H1 (cell line): ENCODE results near the gene SPIRE1. TPM values are rescaled to one million over a fixed set of nuclear protein-coding genes. Genes with fewer than 3 reads are reported as not detected.

Source experiments
- CTCF ChIA-PET: fragments of 300-600 bp; sonication (Branson Sonifier 250); formaldehyde crosslinking; loops from one replicate; lab custom pipeline; 2021; ENCODE audit not compliant: partially characterized antibody; lab: Charles Lee
- POLR2A ChIA-PET: fragments of 300-600 bp; sonication (Branson Sonifier 250); formaldehyde crosslinking; loops from one replicate; lab custom pipeline; 2021; ENCODE audit warnings: inconsistent platforms; ENCODE audit not compliant: partially characterized antibody; lab: Charles Lee
- DNase-seq, 2 experiments: peaks; one replicate each; pipeline versions ENCODE4 v3.0.0 to v3.0.0-alpha.2; 2010 to 2022; ENCODE audit warnings: low spot score in 2 of 2, low read depth in 1 of 2, mixed read lengths in 1 of 2
- FAIRE-seq: peaks from 2 replicates; lab custom pipeline; 2011; peaks lifted over from hg19 to GRCh38; lab: Jason Lieb, UNC
- H2AFZ ChIP-seq: 2 replicates; pipeline ENCODE4 v1.8.1; 2012; ENCODE audit warnings: low read length, inconsistent platforms
- H2AK5ac ChIP-seq: 2 replicates; pipeline ENCODE4 v1.6.1; 2013; ENCODE audit warnings: low read depth, low read length
- H2BK120ac ChIP-seq: replicated peaks from 2 replicates; pipeline ENCODE3; 2013; ENCODE audit warnings: low read depth, low read length, inconsistent platforms
- H2BK12ac ChIP-seq: 2 replicates; pipeline ENCODE4 v1.6.1; 2013; ENCODE audit warnings: low read depth, low read length
- H2BK15ac ChIP-seq: 2 replicates; pipeline ENCODE4 v1.6.1; 2013; ENCODE audit warnings: low read length
- H2BK20ac ChIP-seq: 2 replicates; pipeline ENCODE4 v1.6.1; 2013; ENCODE audit warnings: low read length
- H2BK5ac ChIP-seq: 2 replicates; pipeline ENCODE4 v1.6.1; 2013; ENCODE audit warnings: low read depth, low read length
- H3K14ac ChIP-seq: 2 replicates; pipeline ENCODE4 v1.6.1; 2013; ENCODE audit warnings: inconsistent platforms; ENCODE audit not compliant: insufficient read length
- H3K18ac ChIP-seq: 2 replicates; pipeline ENCODE4 v1.6.1; 2013; ENCODE audit warnings: low read length; ENCODE audit errors: extremely low read depth
- H3K23ac ChIP-seq: 2 replicates; pipeline ENCODE4 v1.6.1; 2013; ENCODE audit warnings: inconsistent platforms; ENCODE audit not compliant: insufficient read length
- H3K23me2 ChIP-seq: 2 replicates; pipeline ENCODE4 v1.6.1; 2013; ENCODE audit warnings: low read depth, low read length
- H3K27ac ChIP-seq: 2 replicates; pipeline ENCODE4 v1.6.1; 2011; ENCODE audit warnings: low read depth, low read length, inconsistent platforms
- H3K27me3 ChIP-seq, 4 experiments: replicated peaks in 1 of 4; 1 replicate in 1 of 4; 2 replicates in 3 of 4; pipeline versions ENCODE4 v1.6.1 to v1.8.1; 2011 to 2013; ENCODE audit warnings: low read length in 3 of 4, mild to moderate bottlenecking in 3 of 4, inconsistent platforms in 2 of 4, mixed read lengths in 2 of 4, moderate library complexity in 1 of 4; ENCODE audit not compliant: control insufficient read depth in 3 of 4, insufficient read depth in 3 of 4; ENCODE audit errors: extremely low read depth in 1 of 4
- H3K36me3 ChIP-seq, 4 experiments: 2 replicates each; pipeline versions ENCODE4 v1.6.1 to v1.8.1; 2011 to 2013; ENCODE audit warnings: mild to moderate bottlenecking in 4 of 4, low read length in 3 of 4, moderate library complexity in 2 of 4, control low read depth in 1 of 4, inconsistent platforms in 1 of 4; ENCODE audit not compliant: insufficient read depth in 4 of 4, control insufficient read depth in 2 of 4
- H3K4ac ChIP-seq: replicated peaks from 2 replicates; pipeline ENCODE3; 2013; ENCODE audit warnings: low read length, low read depth, mixed read lengths, inconsistent platforms; ENCODE audit not compliant: insufficient read length
- H3K4me1 ChIP-seq, 4 experiments: replicated peaks in 1 of 4; 1 replicate in 1 of 4; 2 replicates in 3 of 4; pipeline versions ENCODE4 v1.6.1 to v1.8.1; 2011 to 2013; ENCODE audit warnings: low read length in 3 of 4, inconsistent platforms in 2 of 4, mixed read lengths in 1 of 4; ENCODE audit not compliant: insufficient read depth in 4 of 4, control insufficient read depth in 3 of 4
- H3K4me2 ChIP-seq, 2 experiments: 2 replicates each; pipeline versions ENCODE4 v1.6.1 to v1.8.1; 2011 to 2013; ENCODE audit warnings: low read depth in 2 of 2, low read length in 2 of 2, control low read depth in 1 of 2, inconsistent platforms in 1 of 2, mild to moderate bottlenecking in 1 of 2; ENCODE audit not compliant: insufficient read depth in 1 of 2
- H3K4me3 ChIP-seq, 4 experiments: fragments of 200-600, 300-600 bp in 1 of 4; sonication (generic), shearing (Covaris generic), sonication (Bioruptor Twin) in 1 of 4; 2 replicates each; pipeline versions ENCODE4 v1.5.1 to v1.8.1; 2011 to 2016; ENCODE audit warnings: low read length in 4 of 4, low read depth in 3 of 4, control low read depth in 2 of 4, inconsistent platforms in 2 of 4, mild to moderate bottlenecking in 2 of 4, mixed read lengths in 1 of 4, moderate library complexity in 1 of 4; ENCODE audit not compliant: insufficient read depth in 2 of 4; ENCODE audit errors: extremely low read depth in 1 of 4
- H3K56ac ChIP-seq: replicated peaks from 2 replicates; pipeline ENCODE3; 2013; ENCODE audit warnings: low read depth, mild to moderate bottlenecking, mixed read lengths, low read length, inconsistent platforms; ENCODE audit not compliant: insufficient read length
- H3K79me1 ChIP-seq: 2 replicates; pipeline ENCODE4 v1.6.1; 2013; ENCODE audit warnings: low read depth, low read length, control low read depth
- H3K79me2 ChIP-seq, 2 experiments: 2 replicates each; pipeline versions ENCODE4 v1.6.1 to v1.8.1; 2012 to 2013; ENCODE audit warnings: low read length in 2 of 2, mild to moderate bottlenecking in 2 of 2, inconsistent platforms in 1 of 2; ENCODE audit not compliant: insufficient read depth in 2 of 2, control insufficient read depth in 1 of 2
- H3K9ac ChIP-seq, 4 experiments: replicated peaks in 1 of 4; 1 replicate in 1 of 4; 2 replicates in 3 of 4; pipeline versions ENCODE4 v1.6.1 to v1.8.1; 2011 to 2013; ENCODE audit warnings: low read depth in 3 of 4, low read length in 3 of 4, control low read depth in 2 of 4, mild to moderate bottlenecking in 2 of 4, moderate library complexity in 2 of 4, inconsistent platforms in 1 of 4; ENCODE audit errors: extremely low read depth in 1 of 4
- H3K9me3 ChIP-seq, 2 experiments: 2 replicates each; pipeline versions ENCODE4 v1.6.1 to v1.8.1; 2012 to 2013; ENCODE audit warnings: mild to moderate bottlenecking in 2 of 2, moderate library complexity in 2 of 2, control low read depth in 1 of 2, inconsistent platforms in 1 of 2, low read depth in 1 of 2, low read length in 1 of 2, mixed read lengths in 1 of 2; ENCODE audit not compliant: insufficient read depth in 2 of 2
- H4K20me1 ChIP-seq, 2 experiments: replicated peaks in 1 of 2; 2 replicates each; pipeline versions ENCODE3 to v1.8.1; 2011 to 2013; ENCODE audit warnings: inconsistent platforms in 2 of 2, low read length in 2 of 2, mild to moderate bottlenecking in 1 of 2; ENCODE audit not compliant: insufficient read depth in 2 of 2, control insufficient read depth in 1 of 2
- H4K5ac ChIP-seq: 2 replicates; pipeline ENCODE4 v1.6.1; 2013; ENCODE audit warnings: low read length, low read depth, mixed read lengths, inconsistent platforms; ENCODE audit not compliant: insufficient read length
- H4K8ac ChIP-seq: 2 replicates; pipeline ENCODE4 v1.8.0; 2013; ENCODE audit warnings: mild to moderate bottlenecking, moderate library complexity, low read length, inconsistent platforms; ENCODE audit not compliant: insufficient read depth; ENCODE audit errors: extremely low read depth
- H4K91ac ChIP-seq: replicated peaks from 2 replicates; pipeline ENCODE3; 2013; ENCODE audit warnings: low read length, mixed read lengths, inconsistent platforms; ENCODE audit not compliant: insufficient read length
- TCF12 ChIP-seq: IDR thresholded peaks from 2 replicates; pipeline ENCODE4 v1.6.1; 2011; ENCODE audit warnings: low read depth, mild to moderate bottlenecking, low read length
- WGBS, 2 experiments: shearing (Covaris generic) in 1 of 2; methylation state at CpG; one replicate each; pipeline versions ENCODE4 v1.1.6 to v1.1.7; 2013 to 2015; ENCODE audit warnings: low lambda C conversion rate in 2 of 2, mixed read lengths in 2 of 2, inconsistent platforms in 1 of 2, low coverage in 1 of 2, missing lambda C conversion rate in 1 of 2; ENCODE audit not compliant: insufficient replicate concordance in 2 of 2, insufficient coverage in 1 of 2, insufficient read length in 1 of 2; ENCODE audit errors: extremely low coverage in 1 of 2, missing lambda C conversion rate in 1 of 2; 5-methylcytosine and 5-hydroxymethylcytosine counted together
- polyA plus RNA-seq, 7 experiments: library from polyadenylated mRNA; depleted of rRNA in 3 of 7; stranded (reverse) in 5 of 7; unstranded in 2 of 7; fragments of >200 nt in 5 of 7; fragments of 200-250 nt in 2 of 7; gene quantifications; 1 replicate in 5 of 7; 2 replicates in 1 of 7; 4 replicates in 1 of 7; pipeline versions ENCODE4 v1.2.1 to v1.2.3, GENCODE V29; 2011 to 2013; ENCODE audit warnings: missing spikeins in 2 of 7, mixed read lengths in 2 of 7
- total RNA-seq: library from RNA; stranded (reverse); fragmentation: NEBNext Ultra II Directional; extraction: Animal tissue kit (Norgen Biotek cat#: 25700); gene quantifications from 2 replicates; pipeline ENCODE4 v1.2.1, GENCODE V29; 2021

The SPIRE1 gene
- total and polyA plus RNA-seq, 2 of the 8 experiments (the other 6 are each of a cell fraction or from before 2014, with no cell fraction given), result 6.0 to 21.5 TPM

DNA sequence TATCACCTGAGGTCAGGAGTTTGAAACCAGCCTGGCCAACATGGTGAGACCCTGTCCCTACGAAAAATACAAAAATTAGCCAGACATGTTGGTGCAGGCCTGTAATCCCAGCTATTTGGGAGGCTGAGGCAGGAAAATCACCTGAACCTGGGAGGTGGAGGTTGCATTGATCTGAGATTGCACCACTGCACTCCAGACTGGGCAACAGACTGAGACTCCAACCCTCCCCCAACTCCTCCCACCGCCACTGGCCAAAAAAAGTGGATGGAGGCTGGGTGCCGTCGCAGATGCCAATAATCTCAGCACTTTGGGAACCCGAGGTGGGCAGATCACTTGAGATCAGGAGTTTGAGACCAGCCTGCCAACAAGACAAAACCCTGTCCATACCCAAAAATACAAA, 10.1 kb upstream of the SPIRE1 start:
- Histone ChIP-seq H2BK5ac (no peak overlapping the region), H2BK20ac (no peak overlapping the region), H4K5ac (no peak overlapping the region), H3K79me2 (no peaks in the 10 kb centered on the region), H2BK120ac (no peak overlapping the region), H3K79me1 (no peaks in the 10 kb centered on the region), H3K23me2 (no peaks in the 10 kb centered on the region), H4K8ac (no peak overlapping the region), H2BK12ac (no peak overlapping the region), H3K36me3 (peaks cover 0 to 6% (median 0%) of the 10 kb centered on the region in 4 experiments; a peak in 1 of 8 replicates), H3K9ac (no peak overlapping the region), H4K20me1 (no peaks in the 10 kb centered on the region), H3K4ac (no peak overlapping the region), H3K18ac (no peak overlapping the region), H4K91ac (no peak overlapping the region), H2AK5ac (no peak overlapping the region), H3K9me3 (no peaks in the 10 kb centered on the region), H3K4me2 (no peak overlapping the region), H2AFZ (no peak overlapping the region)
- no peak for FAIRE-seq
- CTCF ChIA-PET, result interaction anchor here (10.2 kb wide), 1 partner anchor 274 kb away, joined by 139 read pairs; no protein-coding TSS in a partner anchor
- DNase-seq, result no peak
- POLR2A ChIA-PET, result no interaction called here
- no peak for TF ChIP-seq TCF12
- TF ChIP-seq, all 59 proteins: peak for 0
- Histone ChIP-seq H3K27ac (no peak overlapping the region), H3K4me1 (no peaks in the 10 kb centered on the region), H3K23ac (no peak overlapping the region), H3K14ac (no peak overlapping the region), H3K27me3 (no peaks in the 10 kb centered on the region), H2BK15ac (no peak overlapping the region), H3K4me3 (no peak overlapping the region), H3K56ac (no peak overlapping the region)
- WGBS, 2 experiments, result 90% methylated on average over 5 of the region's 5 CpGs; no CpG with 5 or more reads in 1 of the 2 experiments
